RCC 7860 (cell line): ENCODE measurements around the gene KPNB1.
A peak's percentile ranks its signal among the peaks of the same experiment; 100 is the strongest.
"Not testable (repeated sequence)": the region's sequence is repeated elsewhere in the genome, so short reads cannot be mapped to it uniquely, and the experiment has no call there.

Source experiments
- DNase-seq: peaks from one replicate; pipeline ENCODE4 v3.0.0-alpha.2; 2015; ENCODE audit warnings: low spot score
- FAIRE-seq: peaks from 2 replicates; lab custom pipeline; 2012; peaks lifted over from hg19 to GRCh38; lab: Jason Lieb, UNC

KPNB1 gene

GRCh38 chr17:47676510-47677165 lies 26.9 kb downstream of the KPNB1 start:
- DNase-seq, result no peak
- FAIRE-seq, result no peak

GRCh38 chr17:47678196-47678595 lies 28.5 kb downstream of the KPNB1 start:
- FAIRE-seq, result no peak
- DNase-seq, result no peak

- no peak for DNase-seq
- FAIRE-seq, result no peak
Observed at GRCh38 chr17:47682138-47682537, 32.4 kb downstream of the KPNB1 start.

GRCh38 chr17:47682727-47683126 lies 33.0 kb downstream of the KPNB1 start:
- not testable (repeated sequence) for DNase-seq, FAIRE-seq

- DNase-seq (no peak), FAIRE-seq (no peak)
Observed at GRCh38 chr17:47684025-47684424, 34.3 kb downstream of the KPNB1 start.

GRCh38 chr17:47684535-47685193 lies 34.9 kb downstream of the KPNB1 start:
- no peak for DNase-seq
- FAIRE-seq, result no peak

- FAIRE-seq (no peak), DNase-seq (no peak)
Observed at GRCh38 chr17:47685556-47686275, 36.0 kb downstream of the KPNB1 start.

- peak; percentile 69 for FAIRE-seq
- peak; percentile 29 for DNase-seq
Observed at GRCh38 chr17:47686276-47686635, 36.5 kb downstream of the KPNB1 start.

- DNase-seq (no peak), FAIRE-seq (no peak)
Observed at GRCh38 chr17:47686664-47687327, 37.1 kb downstream of the KPNB1 start.

GRCh38 chr17:47687328-47687690 lies 37.6 kb downstream of the KPNB1 start:
- FAIRE-seq (no peak), DNase-seq (no peak)

GRCh38 chr17:47687748-47688147 lies 38.0 kb downstream of the KPNB1 start:
- DNase-seq, result no peak
- FAIRE-seq, result no peak

- no peak for FAIRE-seq
Observed at GRCh38 chr17:47690121-47690520, 40.4 kb downstream of the KPNB1 start.

GRCh38 chr17:47692137-47692894 lies 42.6 kb downstream of the KPNB1 start:
- FAIRE-seq (no peak), DNase-seq (no peak)

More at GRCh38 chr17:47690121-47690520, 40.4 kb downstream of the KPNB1 start:
- DNase-seq, result no peak

- no peak for DNase-seq
Observed at GRCh38 chr17:47692895-47693730, 43.4 kb downstream of the KPNB1 start.

GRCh38 chr17:47693731-47694580 lies 44.2 kb downstream of the KPNB1 start, which contains the start of gene TBKBP1:
TBKBP1 (plus strand) TSS chr17:47694161; CDS start chr17:47696113, 1,952 bp downstream.
- FAIRE-seq, result no peak
- DNase-seq, result no peak

More at GRCh38 chr17:47692895-47693730, 43.4 kb downstream of the KPNB1 start:
- FAIRE-seq, result no peak

GRCh38 chr17:47694581-47695428 lies 45.1 kb downstream of the KPNB1 start:
- DNase-seq (no peak), FAIRE-seq (no peak)

GRCh38 chr17:47695429-47696376 lies 46.0 kb downstream of the KPNB1 start:
- no peak for FAIRE-seq
- DNase-seq, result no peak
